Stimulated activated CD8-positive, alpha-beta memory T cell treated with anti-CD3 and anti-CD28 coated beads, Interleukin-2, amount 100 ng/mL, for 48 hours (primary cell): ENCODE measurements around the gene GTF2I.
"Not testable (repeated sequence)": the region's sequence is repeated elsewhere in the genome, so short reads cannot be mapped to it uniquely, and the experiment has no call there.

Experiments
- DNase-seq, 2 donors: peaks; one replicate each; pipeline ENCODE4 v3.0.0-alpha.2; 2020; ENCODE audit warnings: low read depth in 2 of 2

Gene GTF2I

GRCh38 chr7:74775111-74775510, 117.6 kb downstream of the GTF2I start:
- not testable (repeated sequence) for DNase-seq

- DNase-seq, result not testable (repeated sequence)
Measured at GRCh38 chr7:74779053-74779452, 121.5 kb downstream of the GTF2I start.

- not testable (repeated sequence) for DNase-seq
Measured at GRCh38 chr7:74781746-74782145, 124.2 kb downstream of the GTF2I start.

- DNase-seq, result not testable (repeated sequence)
Measured at GRCh38 chr7:74783595-74783994, 126.1 kb downstream of the GTF2I start.

- peak; percentile 83 to 93 for DNase-seq
Measured at GRCh38 chr7:74788369-74789150, 131.0 kb downstream of the GTF2I start.

- not testable (repeated sequence) for DNase-seq
Measured at GRCh38 chr7:74789200-74789736, 131.8 kb downstream of the GTF2I start.

GRCh38 chr7:74797848-74798622, 140.5 kb downstream of the GTF2I start:
- not testable (repeated sequence) for DNase-seq

GRCh38 chr7:74798644-74799043, 141.1 kb downstream of the GTF2I start:
- not testable (repeated sequence) for DNase-seq
